Measurements from ENCODE around the gene CLIP1.
A peak's percentile ranks its signal among the peaks of the same experiment; 100 is the strongest.

The CLIP1 gene

GRCh38 chr12:122250536-122250935 is 171.9 kb downstream of the CLIP1 start:
- Histone ChIP-seq H2AFZ (ENCODE audit: low read length) (no peak overlapping the region), H3K4me2 (ENCODE audit: low read length) (no peak overlapping the region), H3K4me1 (ENCODE audit: insufficient read depth, low read length, severe bottlenecking) (peaks cover 2% of the 10 kb centered on the region)

GRCh38 chr12:122250047-122250446 is 172.4 kb downstream of the CLIP1 start:
- H3K27me3 ChIP-seq (ENCODE audit: insufficient read depth, low read length), result no peaks in the 10 kb centered on the region
- H3K9me2 ChIP-seq (ENCODE audit: low read depth, low read length), result no peaks in the 10 kb centered on the region
- H3K36me3 ChIP-seq (ENCODE audit: insufficient read depth, low read length), result peaks cover 16% of the 10 kb centered on the region; the same call in 1 of the 2 replicates
- no peaks in the 10 kb centered on the region for H3K9me3 ChIP-seq (ENCODE audit: low read length)
- no peak overlapping the region for H3K27ac ChIP-seq (ENCODE audit: low read depth, low read length, poor library complexity, severe bottlenecking)
- H3K4me1 ChIP-seq (ENCODE audit: insufficient read depth, low read length, severe bottlenecking), result peaks cover 7% of the 10 kb centered on the region
- H3K79me2 ChIP-seq (ENCODE audit: insufficient read depth, low read length), result no peaks in the 10 kb centered on the region
- H3K4me3 ChIP-seq (ENCODE audit: low read depth, low read length, poor library complexity, severe bottlenecking), result no peak overlapping the region
- no peaks in the 10 kb centered on the region for H4K20me1 ChIP-seq (ENCODE audit: insufficient read depth, low read length)
- H3F3A ChIP-seq (ENCODE audit: insufficient read depth, low read length), result no peaks in the 10 kb centered on the region
- no peak overlapping the region for H2AFZ ChIP-seq (ENCODE audit: low read length)
- no peak overlapping the region for H3K4me2 ChIP-seq (ENCODE audit: low read length)
- no peak overlapping the region for H3K9ac ChIP-seq (ENCODE audit: low read length)
- TF ChIP-seq EZH2 (IDR thresholded peaks at IDR 0.05; ENCODE audit: borderline replicate concordance, low read length) (no peak), CTCF (IDR thresholded peaks at IDR 0.05; ENCODE audit: low read length) (no peak)

More at GRCh38 chr12:122250536-122250935, 171.9 kb downstream of the CLIP1 start:
- Histone ChIP-seq H3K4me3 (ENCODE audit: low read depth, low read length, poor library complexity, severe bottlenecking) (no peak overlapping the region), H3K9me3 (ENCODE audit: low read length) (no peaks in the 10 kb centered on the region), H4K20me1 (ENCODE audit: insufficient read depth, low read length) (no peaks in the 10 kb centered on the region), H3K36me3 (ENCODE audit: insufficient read depth, low read length) (peaks cover 16% of the 10 kb centered on the region; the same call in 1 of the 2 replicates), H3K27ac (ENCODE audit: low read depth, low read length, poor library complexity, severe bottlenecking) (no peak overlapping the region), H3K79me2 (ENCODE audit: insufficient read depth, low read length) (no peaks in the 10 kb centered on the region), H3K27me3 (ENCODE audit: insufficient read depth, low read length) (no peaks in the 10 kb centered on the region), H3F3A (ENCODE audit: insufficient read depth, low read length) (no peaks in the 10 kb centered on the region), H3K9me2 (ENCODE audit: low read depth, low read length) (no peaks in the 10 kb centered on the region), H3K9ac (ENCODE audit: low read length) (no peak overlapping the region)
- TF ChIP-seq EZH2 (IDR thresholded peaks at IDR 0.05; ENCODE audit: borderline replicate concordance, low read length) (no peak), CTCF (IDR thresholded peaks at IDR 0.05; ENCODE audit: low read length) (no peak)

- Histone ChIP-seq H3K27me3 (ENCODE audit: insufficient read depth, low read length) (no peaks in the 10 kb centered on the region), H3K36me3 (ENCODE audit: insufficient read depth, low read length) (peaks cover 20% of the 10 kb centered on the region; the same call in 1 of the 2 replicates), H3K9me2 (ENCODE audit: low read depth, low read length) (no peaks in the 10 kb centered on the region), H3K79me2 (ENCODE audit: insufficient read depth, low read length) (no peaks in the 10 kb centered on the region), H3F3A (ENCODE audit: insufficient read depth, low read length) (no peaks in the 10 kb centered on the region), H3K9me3 (ENCODE audit: low read length) (no peaks in the 10 kb centered on the region), H4K20me1 (ENCODE audit: insufficient read depth, low read length) (no peaks in the 10 kb centered on the region), H3K4me1 (ENCODE audit: insufficient read depth, low read length, severe bottlenecking) (peaks cover 22% of the 10 kb centered on the region), H2AFZ (ENCODE audit: low read length) (no peak overlapping the region), H3K4me3 (ENCODE audit: low read depth, low read length, poor library complexity, severe bottlenecking) (no peak overlapping the region), H3K27ac (ENCODE audit: low read depth, low read length, poor library complexity, severe bottlenecking) (no peak overlapping the region), H3K9ac (ENCODE audit: low read length) (no peak overlapping the region), H3K4me2 (ENCODE audit: low read length) (peak overlapping the region; percentile 69; the same call in 1 of the 2 replicates)
- TF ChIP-seq CTCF (IDR thresholded peaks at IDR 0.05; ENCODE audit: low read length) (no peak), EZH2 (IDR thresholded peaks at IDR 0.05; ENCODE audit: borderline replicate concordance, low read length) (no peak)
Observed at GRCh38 chr12:122245553-122245952, 176.9 kb downstream of the CLIP1 start.
